ENCODE measurements around the gene COL4A4.
"Not testable (repeated sequence)": the region's sequence is repeated elsewhere in the genome, so short reads cannot be mapped to it uniquely, and the experiment has no call there.

The COL4A4 gene

GRCh38 chr2:227106845-227107759, 56.9 kb downstream of the COL4A4 start:
- peak; percentile 11 for DNase-seq (ENCODE audit: low spot score)

GRCh38 chr2:227103583-227103982, 60.4 kb downstream of the COL4A4 start:
- no peak for DNase-seq (ENCODE audit: low spot score)

GRCh38 chr2:227099340-227099739, 64.7 kb downstream of the COL4A4 start:
- no peak for DNase-seq (ENCODE audit: low spot score)

- DNase-seq (ENCODE audit: low spot score), result no peak
These were observed 65.9 kb downstream of the COL4A4 start for GRCh38 chr2:227098162-227098515.

- DNase-seq (ENCODE audit: low spot score), result no peak
These were observed 66.4 kb downstream of the COL4A4 start for GRCh38 chr2:227097495-227098161.

GRCh38 chr2:227095346-227095745, 68.7 kb downstream of the COL4A4 start:
- DNase-seq (ENCODE audit: low spot score), result no peak

- DNase-seq (ENCODE audit: low spot score), result no peak
These were observed 81.7 kb downstream of the COL4A4 start for GRCh38 chr2:227082286-227082685.

- DNase-seq (ENCODE audit: low spot score), result no peak
These were observed 84.3 kb downstream of the COL4A4 start for GRCh38 chr2:227079726-227080125.

GRCh38 chr2:227065065-227065464, 98.9 kb downstream of the COL4A4 start:
- not testable (repeated sequence) for DNase-seq (ENCODE audit: low spot score)

- DNase-seq (ENCODE audit: low spot score), result no peak
These were observed 105.1 kb downstream of the COL4A4 start for GRCh38 chr2:227058888-227059399.

- no peak for DNase-seq (ENCODE audit: low spot score)
These were observed 106.1 kb downstream of the COL4A4 start for GRCh38 chr2:227057743-227058447.

- no peak for DNase-seq (ENCODE audit: low spot score)
These were observed 106.9 kb downstream of the COL4A4 start for GRCh38 chr2:227057060-227057459.

GRCh38 chr2:227054006-227054405, 110.0 kb downstream of the COL4A4 start:
- DNase-seq (ENCODE audit: low spot score), result no peak

GRCh38 chr2:227052879-227053278, 111.1 kb downstream of the COL4A4 start:
- no peak for DNase-seq (ENCODE audit: low spot score)

- no peak for DNase-seq (ENCODE audit: low spot score)
These were observed 120.0 kb downstream of the COL4A4 start for GRCh38 chr2:227043981-227044380.

- no peak for DNase-seq (ENCODE audit: low spot score)
These were observed 125.3 kb downstream of the COL4A4 start for GRCh38 chr2:227038550-227039189.

- no peak for DNase-seq (ENCODE audit: low spot score)
These were observed 127.5 kb downstream of the COL4A4 start for GRCh38 chr2:227036527-227036926.

- DNase-seq (ENCODE audit: low spot score), result no peak
These were observed 128.2 kb downstream of the COL4A4 start for GRCh38 chr2:227035711-227036367.

- DNase-seq (ENCODE audit: low spot score), result no peak
These were observed 130.4 kb downstream of the COL4A4 start for GRCh38 chr2:227033471-227034148.

- no peak for DNase-seq (ENCODE audit: low spot score)
These were observed 132.6 kb downstream of the COL4A4 start for GRCh38 chr2:227031379-227031778.

- DNase-seq (ENCODE audit: low spot score), result no peak
These were observed 133.2 kb downstream of the COL4A4 start for GRCh38 chr2:227030789-227031188.
